ENCODE results near the gene CLK3.
"Not testable (repeated sequence)": the region's sequence is repeated elsewhere in the genome, so short reads cannot be mapped to it uniquely, and the experiment has no call there.

Gene CLK3

DNA sequence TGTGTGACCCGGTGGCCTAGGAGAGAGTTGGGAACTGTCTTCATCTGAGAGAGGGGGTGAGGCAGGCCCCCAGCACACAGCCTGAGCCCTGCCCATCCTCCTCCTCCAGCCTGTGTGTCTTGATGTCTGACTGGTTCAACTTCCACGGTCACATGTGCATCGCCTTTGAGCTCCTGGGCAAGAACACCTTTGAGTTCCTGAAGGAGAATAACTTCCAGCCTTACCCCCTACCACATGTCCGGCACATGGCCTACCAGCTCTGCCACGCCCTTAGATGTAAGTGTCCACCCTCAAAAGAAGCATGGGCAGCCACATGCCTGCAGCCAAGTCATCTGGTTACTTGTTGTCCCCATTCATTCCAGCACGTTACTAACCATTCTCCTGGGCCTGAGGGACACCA, 10.1 kb downstream of the CLK3 start:
- no peak overlapping the region for H3K4me3 Mint-ChIP-seq
- peaks cover 73% of the 10 kb centered on the region for H3K4me1 Mint-ChIP-seq
- no peaks in the 10 kb centered on the region for H3K9me3 Mint-ChIP-seq
- no peaks in the 10 kb centered on the region for H3K27me3 Mint-ChIP-seq
- peaks cover 79% of the 10 kb centered on the region for H3K36me3 Mint-ChIP-seq
- no peak for ATAC-seq
- peak overlapping the region; percentile 88 for H3K27ac Mint-ChIP-seq

DNA sequence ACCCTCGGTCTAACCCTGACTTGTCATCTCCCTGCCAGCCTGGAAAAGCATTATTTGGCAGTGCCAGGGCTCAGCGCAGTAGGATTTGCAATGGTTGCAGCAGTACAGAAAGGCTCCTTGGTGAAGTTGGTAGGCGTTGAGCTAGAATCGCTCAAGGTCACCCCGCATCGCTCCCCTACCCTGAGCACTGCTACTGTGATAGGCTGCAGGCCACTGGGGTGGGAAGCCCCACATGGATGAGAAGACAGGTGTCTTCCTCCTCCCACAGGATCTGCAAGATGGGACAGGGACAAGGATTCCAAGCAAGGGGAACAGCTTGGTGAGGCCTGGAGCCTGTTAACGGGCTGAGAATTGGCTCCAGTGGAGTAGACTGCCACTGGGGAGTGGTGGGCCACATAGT, 10.7 kb downstream of the CLK3 start:
- Mint-ChIP-seq H3K9me3 (no peaks in the 10 kb centered on the region), H3K4me3 (no peak overlapping the region), H3K27me3 (no peaks in the 10 kb centered on the region), H3K36me3 (peaks cover 72% of the 10 kb centered on the region), H3K27ac (peak overlapping the region; percentile 88), H3K4me1 (peaks cover 73% of the 10 kb centered on the region)
- no peak for ATAC-seq

DNA sequence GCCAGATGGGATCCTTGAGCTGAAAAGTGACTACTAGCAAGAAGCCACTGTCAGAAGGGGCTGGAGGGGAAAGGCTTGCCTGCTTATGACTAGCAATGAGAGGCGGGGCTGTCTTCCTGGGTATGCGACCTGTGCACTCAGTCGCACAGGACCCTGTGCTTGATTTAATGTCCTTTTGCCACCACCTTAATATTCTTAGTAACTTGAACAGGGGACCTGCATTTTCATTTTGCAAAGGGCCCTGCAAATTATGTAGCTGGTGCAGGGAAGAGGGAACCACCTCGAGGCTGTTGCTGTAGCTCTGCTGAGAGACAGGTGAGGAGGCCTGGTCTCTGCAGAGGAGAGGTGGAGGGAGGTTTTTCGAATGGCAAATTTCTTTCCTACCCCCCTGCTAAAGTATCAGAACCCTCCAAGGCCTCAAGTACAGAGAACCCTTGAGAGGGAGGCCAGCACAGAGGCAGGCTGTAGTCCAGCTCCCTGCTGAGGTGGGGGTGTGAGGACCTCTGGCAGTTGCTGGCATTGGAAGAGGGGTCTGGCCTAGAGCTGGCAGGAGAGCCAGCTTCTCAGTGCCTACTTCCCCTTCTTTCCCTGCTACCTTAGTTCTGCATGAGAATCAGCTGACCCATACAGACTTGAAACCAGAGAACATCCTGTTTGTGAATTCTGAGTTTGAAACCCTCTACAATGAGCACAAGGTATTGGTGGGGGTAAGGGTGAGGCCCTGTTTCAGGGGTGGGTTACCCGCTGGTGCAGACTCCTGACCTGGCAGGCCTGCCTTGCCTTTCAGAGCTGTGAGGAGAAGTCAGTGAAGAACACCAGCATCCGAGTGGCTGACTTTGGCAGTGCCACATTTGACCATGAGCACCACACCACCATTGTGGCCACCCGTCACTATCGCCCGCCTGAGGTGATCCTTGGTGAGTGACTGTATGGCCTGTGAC, 11.4 kb downstream of the CLK3 start:
- Mint-ChIP-seq H3K27ac (peak overlapping the region; percentile 88), H3K4me3 (peak overlapping the region; percentile 61), H3K4me1 (peaks cover 78% of the 10 kb centered on the region), H3K27me3 (no peaks in the 10 kb centered on the region), H3K36me3 (peaks cover 71% of the 10 kb centered on the region), H3K9me3 (no peaks in the 10 kb centered on the region)
- ATAC-seq: peak; percentile 83

DNA sequence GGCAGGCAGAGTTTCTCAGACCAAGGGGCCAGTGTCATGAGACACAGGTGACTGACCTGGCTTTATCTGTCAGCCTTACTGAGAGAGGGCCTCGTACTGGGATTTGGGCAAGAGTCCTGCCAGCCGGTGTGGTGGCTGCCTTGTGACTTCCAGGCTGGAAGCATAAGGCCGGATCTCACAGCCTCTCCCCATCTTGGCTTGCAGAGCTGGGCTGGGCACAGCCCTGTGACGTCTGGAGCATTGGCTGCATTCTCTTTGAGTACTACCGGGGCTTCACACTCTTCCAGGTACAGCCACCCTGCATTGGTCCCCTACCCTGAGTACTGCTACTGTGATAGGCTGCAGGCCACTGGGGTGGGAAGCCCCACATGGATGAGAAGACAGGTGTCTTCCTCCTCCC, 12.1 kb downstream of the CLK3 start:
- Mint-ChIP-seq H3K27me3 (no peaks in the 10 kb centered on the region), H3K4me3 (peak overlapping the region; percentile 61), H3K27ac (peak overlapping the region; percentile 88), H3K4me1 (peaks cover 76% of the 10 kb centered on the region), H3K36me3 (peaks cover 71% of the 10 kb centered on the region), H3K9me3 (no peaks in the 10 kb centered on the region)
- ATAC-seq: no peak

DNA sequence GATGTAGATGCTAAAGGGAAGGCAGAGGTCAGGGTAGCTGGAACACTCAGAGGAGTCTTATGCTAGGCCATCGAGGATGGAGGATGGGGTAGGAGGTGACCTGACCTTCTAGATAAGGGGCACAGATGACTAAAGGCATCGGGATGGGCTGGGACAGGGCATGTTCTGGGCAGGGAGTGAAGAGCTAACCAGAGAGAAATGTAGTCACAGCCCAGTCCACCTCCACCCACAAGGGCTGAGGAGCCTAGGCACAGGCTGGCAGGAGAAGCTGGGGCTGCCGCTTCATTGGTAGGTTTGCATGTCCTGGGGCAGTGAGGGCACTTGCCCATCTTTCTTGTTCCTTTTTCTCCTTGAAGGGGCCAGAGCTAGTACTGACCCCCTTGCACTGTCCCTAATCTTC, 12.6 kb downstream of the CLK3 start:
- Mint-ChIP-seq H3K9me3 (no peaks in the 10 kb centered on the region), H3K4me3 (no peak overlapping the region), H3K36me3 (peaks cover 67% of the 10 kb centered on the region), H3K4me1 (peaks cover 71% of the 10 kb centered on the region), H3K27ac (peak overlapping the region; percentile 88), H3K27me3 (no peaks in the 10 kb centered on the region)
- no peak for ATAC-seq

DNA sequence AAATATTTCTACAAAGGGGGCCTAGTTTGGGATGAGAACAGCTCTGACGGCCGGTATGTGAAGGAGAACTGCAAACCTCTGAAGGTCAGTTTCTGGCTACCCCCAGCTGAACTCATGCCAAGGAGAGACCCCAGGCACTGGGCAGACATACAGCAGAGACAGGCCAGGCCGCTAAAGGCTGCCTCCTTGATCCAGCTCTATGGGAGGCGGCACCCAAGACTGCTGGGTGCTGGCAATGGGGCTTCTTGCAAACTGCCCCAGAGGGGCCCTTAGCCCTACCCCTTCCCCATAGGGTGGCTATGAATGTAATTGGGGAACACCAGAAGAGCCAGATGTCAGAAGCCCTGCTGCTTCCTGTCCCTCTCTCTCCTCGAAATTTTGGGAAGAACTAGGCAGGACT, 13.3 kb downstream of the CLK3 start:
- Mint-ChIP-seq H3K36me3 (peaks cover 62% of the 10 kb centered on the region), H3K4me1 (peaks cover 68% of the 10 kb centered on the region), H3K9me3 (no peaks in the 10 kb centered on the region), H3K27ac (peak overlapping the region; percentile 88), H3K27me3 (no peaks in the 10 kb centered on the region), H3K4me3 (no peak overlapping the region)
- ATAC-seq: no peak

DNA sequence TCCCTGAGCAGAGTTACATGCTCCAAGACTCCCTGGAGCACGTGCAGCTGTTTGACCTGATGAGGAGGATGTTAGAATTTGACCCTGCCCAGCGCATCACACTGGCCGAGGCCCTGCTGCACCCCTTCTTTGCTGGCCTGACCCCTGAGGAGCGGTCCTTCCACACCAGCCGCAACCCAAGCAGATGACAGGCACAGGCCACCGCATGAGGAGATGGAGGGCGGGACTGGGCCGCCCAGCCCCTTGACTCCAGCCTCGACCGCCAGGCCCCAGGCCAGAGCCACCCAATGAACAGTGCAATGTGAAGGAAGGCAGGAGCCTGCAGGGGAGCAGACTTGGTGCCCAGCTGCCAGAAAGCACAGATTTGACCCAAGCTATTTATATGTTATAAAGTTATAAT, 14.1 kb downstream of the CLK3 start:
- peaks cover 68% of the 10 kb centered on the region for H3K4me1 Mint-ChIP-seq
- H3K27ac Mint-ChIP-seq: peak overlapping the region; percentile 88
- not testable (repeated sequence) for H3K4me3 Mint-ChIP-seq, ATAC-seq, H3K27me3 Mint-ChIP-seq, H3K9me3 Mint-ChIP-seq
- peaks cover 62% of the 10 kb centered on the region for H3K36me3 Mint-ChIP-seq

DNA sequence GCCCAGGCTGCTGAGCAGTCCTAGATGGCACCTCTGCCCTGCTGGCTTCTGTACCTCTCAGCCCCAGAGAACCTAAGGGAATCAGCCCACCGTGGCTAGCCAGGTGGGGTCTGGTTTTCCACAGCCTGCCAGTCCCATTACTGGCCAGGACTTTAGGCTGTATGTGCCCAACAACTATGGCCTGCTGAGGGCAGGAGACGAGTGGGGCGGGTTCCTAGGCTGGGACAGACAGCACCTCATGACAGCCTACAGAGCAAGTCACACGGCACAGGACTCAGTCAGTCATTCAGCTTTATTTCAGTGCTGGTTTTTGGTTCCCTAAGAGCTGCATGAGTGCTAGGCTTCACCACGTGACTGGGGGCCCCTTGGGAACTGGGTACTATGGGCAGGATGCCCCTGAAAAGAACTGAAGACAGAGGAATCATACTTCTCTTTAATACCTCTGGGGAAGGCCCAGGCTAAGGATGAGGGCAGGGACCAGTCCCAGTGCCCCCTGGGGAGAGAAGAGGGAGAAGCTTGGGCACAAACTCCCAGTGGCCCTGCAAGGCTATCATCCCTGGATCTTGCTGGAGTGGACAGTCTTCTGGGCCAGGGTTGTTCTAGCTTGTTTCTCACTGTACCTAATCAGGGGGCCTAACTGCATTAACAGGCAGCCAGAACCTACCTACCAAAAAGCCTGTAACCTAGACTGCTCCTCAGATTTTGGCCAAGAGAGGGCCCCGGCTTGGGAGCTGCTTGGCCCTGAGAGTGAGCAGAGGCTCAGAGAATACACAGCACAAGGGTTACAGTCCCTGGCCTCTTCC, 14.8 kb downstream of the CLK3 start:
- H3K4me3 Mint-ChIP-seq: no peak overlapping the region
- no peaks in the 10 kb centered on the region for H3K9me3 Mint-ChIP-seq
- H3K27me3 Mint-ChIP-seq: no peaks in the 10 kb centered on the region
- H3K27ac Mint-ChIP-seq: peak overlapping the region; percentile 88
- peak; percentile 90 for ATAC-seq
- H3K4me1 Mint-ChIP-seq: peaks cover 66% of the 10 kb centered on the region
- H3K36me3 Mint-ChIP-seq: peaks cover 59% of the 10 kb centered on the region

DNA sequence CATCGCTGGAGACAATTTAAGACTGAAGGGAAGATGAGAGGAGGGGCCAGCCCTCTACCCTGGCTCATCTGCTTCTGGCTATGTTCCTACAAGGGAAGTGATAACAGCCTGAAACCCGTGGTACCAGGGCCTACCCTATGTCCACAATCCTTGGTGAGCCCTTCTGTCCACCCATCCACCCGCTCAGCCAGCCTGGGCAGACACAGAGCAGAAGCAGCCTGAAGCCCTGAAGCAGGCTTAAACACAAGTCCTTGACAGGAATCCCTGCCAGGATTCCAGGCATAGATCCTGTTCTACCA, 15.4 kb downstream of the CLK3 start:
- Mint-ChIP-seq H3K4me1 (peaks cover 61% of the 10 kb centered on the region), H3K9me3 (no peaks in the 10 kb centered on the region), H3K4me3 (no peak overlapping the region), H3K27me3 (no peaks in the 10 kb centered on the region), H3K27ac (peak overlapping the region; percentile 88), H3K36me3 (peaks cover 59% of the 10 kb centered on the region)
- ATAC-seq: no peak

DNA sequence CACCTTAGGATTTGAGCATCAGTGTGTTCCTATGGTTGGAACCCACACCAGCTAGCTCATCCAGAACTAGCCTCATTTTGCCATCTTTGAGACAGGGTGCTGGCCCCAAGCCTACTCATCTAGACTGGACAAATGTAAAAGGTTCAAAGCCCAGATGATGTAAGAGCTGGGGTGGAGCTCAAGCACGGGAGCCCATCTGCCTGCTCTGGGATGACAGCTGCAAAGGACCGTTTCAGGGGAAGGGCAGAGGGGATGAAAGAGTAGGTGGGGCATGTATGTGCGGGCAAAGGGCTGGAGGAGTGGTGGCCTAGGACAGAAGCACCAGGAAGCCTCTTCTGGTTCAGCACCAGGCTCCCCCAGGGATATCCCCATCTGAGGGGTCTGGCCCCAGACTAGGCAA, 15.8 kb downstream of the CLK3 start:
- H3K27me3 Mint-ChIP-seq: no peaks in the 10 kb centered on the region
- no peak for ATAC-seq
- H3K9me3 Mint-ChIP-seq: no peaks in the 10 kb centered on the region
- peaks cover 57% of the 10 kb centered on the region for H3K4me1 Mint-ChIP-seq
- peaks cover 59% of the 10 kb centered on the region for H3K36me3 Mint-ChIP-seq
- H3K4me3 Mint-ChIP-seq: no peak overlapping the region
- H3K27ac Mint-ChIP-seq: peak overlapping the region; percentile 88

DNA sequence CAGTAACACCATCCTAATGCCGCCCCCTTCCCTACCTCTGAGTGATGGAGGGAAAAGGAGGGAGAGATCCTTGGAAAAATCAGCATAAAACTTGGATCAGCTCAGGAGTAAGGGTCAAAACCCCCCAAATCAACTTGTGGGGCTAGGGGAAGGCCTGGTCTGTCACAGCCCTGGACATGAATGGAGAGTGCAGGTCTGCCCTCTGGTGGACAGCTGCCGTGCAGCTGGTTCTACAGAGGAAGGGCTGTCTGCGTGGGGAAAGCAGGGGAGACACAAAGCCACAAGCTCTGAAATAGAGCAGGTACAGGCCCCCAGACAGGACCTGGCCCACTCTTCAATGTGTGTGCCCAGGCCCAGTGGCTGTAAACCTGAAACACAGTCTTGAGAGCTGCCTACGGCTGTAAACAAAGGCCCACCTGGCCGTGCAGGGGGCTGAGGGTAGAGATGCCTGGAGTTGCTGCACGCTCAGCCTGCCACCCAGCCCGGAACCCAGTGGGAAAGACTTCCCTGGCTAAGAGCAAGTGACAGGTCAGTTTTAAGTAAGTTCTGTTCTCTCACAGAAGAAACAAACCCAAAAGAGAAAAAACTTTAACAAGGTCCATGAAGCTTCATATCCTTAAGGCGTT, 16.4 kb downstream of the CLK3 start:
- H3K4me3 Mint-ChIP-seq: no peak overlapping the region
- no peak for ATAC-seq
- no peak overlapping the region for H3K27ac Mint-ChIP-seq
- peaks cover 51% of the 10 kb centered on the region for H3K4me1 Mint-ChIP-seq
- peaks cover 57% of the 10 kb centered on the region for H3K36me3 Mint-ChIP-seq
- no peaks in the 10 kb centered on the region for H3K9me3 Mint-ChIP-seq
- H3K27me3 Mint-ChIP-seq: no peaks in the 10 kb centered on the region

DNA sequence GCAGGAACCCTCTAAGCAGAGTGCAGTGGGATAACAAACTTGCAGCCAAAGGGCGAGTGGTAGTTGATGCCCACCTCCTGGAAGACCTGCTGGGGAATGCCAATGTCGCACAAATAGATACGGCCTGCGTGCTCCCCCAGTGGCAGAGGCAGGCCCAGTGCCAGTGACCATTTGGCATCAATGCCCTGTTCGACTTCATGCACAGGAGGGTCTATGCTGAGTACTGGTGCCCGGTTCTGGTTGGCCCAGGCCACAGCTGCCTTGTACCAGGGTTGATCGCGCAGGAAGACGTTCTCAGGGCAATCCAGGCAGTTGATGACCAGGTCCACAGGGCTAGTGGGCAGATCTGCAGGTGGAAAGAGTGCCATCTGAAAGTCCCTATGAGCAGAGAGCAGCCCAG, 17.0 kb downstream of the CLK3 start:
- H3K4me1 Mint-ChIP-seq: peaks cover 45% of the 10 kb centered on the region

DNA sequence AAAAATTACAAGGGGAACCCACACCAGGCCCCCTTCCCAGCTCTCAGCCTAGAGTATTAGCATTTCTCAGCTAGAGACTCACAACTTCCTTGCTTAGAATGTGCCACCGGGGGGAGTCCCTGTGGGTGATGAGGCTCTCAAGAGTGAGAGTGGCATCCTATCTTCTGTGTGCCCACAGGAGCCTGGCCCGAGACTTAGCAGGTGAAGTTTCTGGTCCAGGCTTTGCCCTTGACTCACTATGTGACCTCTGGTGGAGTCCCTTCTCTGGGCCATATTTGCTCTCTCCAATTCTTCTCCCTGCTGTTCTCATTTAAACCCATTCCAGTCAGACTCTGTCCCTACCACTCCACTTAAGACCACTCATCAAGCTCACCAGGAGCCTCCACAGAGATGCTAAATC, 18.1 kb downstream of the CLK3 start:
- Mint-ChIP-seq H3K4me3 (no peak overlapping the region), H3K9me3 (no peaks in the 10 kb centered on the region), H3K4me1 (peaks cover 33% of the 10 kb centered on the region), H3K27ac (no peak overlapping the region), H3K27me3 (no peaks in the 10 kb centered on the region), H3K36me3 (peaks cover 52% of the 10 kb centered on the region)
- ATAC-seq: no peak

More for the DNA sequence above, 17.0 kb downstream of the CLK3 start:
- Mint-ChIP-seq H3K9me3 (no peaks in the 10 kb centered on the region), H3K27ac (no peak overlapping the region), H3K4me3 (no peak overlapping the region), H3K36me3 (peaks cover 52% of the 10 kb centered on the region), H3K27me3 (no peaks in the 10 kb centered on the region)
- no peak for ATAC-seq

DNA sequence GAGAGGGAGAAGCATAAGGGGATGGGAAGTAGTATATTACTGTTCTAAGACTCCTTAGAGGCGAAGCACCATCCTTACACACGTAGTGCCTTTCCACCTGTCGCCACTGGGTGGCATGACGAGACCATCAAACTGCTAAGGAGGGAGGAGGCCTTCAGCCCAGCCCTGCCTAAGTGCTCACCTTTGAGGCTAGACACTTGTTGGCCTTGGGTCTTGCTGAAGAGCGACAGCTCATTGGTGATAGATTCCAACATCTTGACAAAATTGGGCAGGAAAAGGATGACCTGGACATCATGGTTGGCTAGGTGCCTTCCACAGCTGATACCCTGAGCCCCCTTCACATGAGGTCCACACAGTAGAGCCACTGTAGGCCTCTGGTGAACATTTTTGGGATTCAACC, 19.6 kb downstream of the CLK3 start:
- H3K27ac Mint-ChIP-seq: no peak overlapping the region
- ATAC-seq: peak; percentile 69
- no peaks in the 10 kb centered on the region for H3K27me3 Mint-ChIP-seq
- peaks cover 60% of the 10 kb centered on the region for H3K36me3 Mint-ChIP-seq
- H3K4me3 Mint-ChIP-seq: no peak overlapping the region
- no peaks in the 10 kb centered on the region for H3K9me3 Mint-ChIP-seq
- peaks cover 19% of the 10 kb centered on the region for H3K4me1 Mint-ChIP-seq

DNA sequence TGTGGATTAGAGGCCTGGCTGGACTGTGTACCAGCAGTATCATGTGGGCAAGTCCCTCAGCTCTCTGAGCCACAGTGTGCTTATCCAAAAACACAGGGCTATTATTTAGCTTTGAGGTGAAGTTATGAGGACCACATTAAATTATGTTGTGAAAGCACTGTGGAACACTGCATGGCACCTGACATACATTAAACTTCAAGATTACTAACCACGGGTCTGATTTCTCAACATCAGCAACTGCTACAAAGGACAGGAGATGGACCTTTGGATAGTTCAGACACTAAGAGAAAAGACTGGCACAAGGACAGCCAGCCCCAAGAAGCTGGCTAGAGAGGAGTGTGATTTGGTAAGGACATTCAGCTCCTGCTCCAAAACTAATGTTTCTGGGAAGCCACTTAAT, 21.3 kb downstream of the CLK3 start:
- no peak overlapping the region for H3K27ac Mint-ChIP-seq

More for the DNA sequence above, 21.3 kb downstream of the CLK3 start:
- no peak overlapping the region for H3K4me3 Mint-ChIP-seq
- ATAC-seq: no peak
- peaks cover 9% of the 10 kb centered on the region for H3K4me1 Mint-ChIP-seq
- H3K9me3 Mint-ChIP-seq: no peaks in the 10 kb centered on the region
- peaks cover 57% of the 10 kb centered on the region for H3K36me3 Mint-ChIP-seq
- no peaks in the 10 kb centered on the region for H3K27me3 Mint-ChIP-seq
